HepG2 (cell line): ENCODE data around the gene TSEN34.

Source experiments
- CEBPB ChIP-seq: IDR thresholded peaks from 2 replicates; pipeline ENCODE4 v1.6.1; 2011; ENCODE audit warnings: low read depth, low read length, improper control_type of control experiment, borderline replicate concordance
- CENPX ChIP-seq: sonication (generic); formaldehyde crosslinking; IDR thresholded peaks from 2 replicates; pipeline ENCODE4 v1.9.0; 2021; ENCODE audit warnings: mild to moderate bottlenecking, missing genetic modification reagents, moderate library complexity
- CTCF ChIP-seq: sonication (generic); formaldehyde crosslinking; IDR thresholded peaks from 2 replicates; pipeline ENCODE4 v1.5.0; 2020; ENCODE audit warnings: mild to moderate bottlenecking, missing genetic modification reagents, moderate library complexity
- NFYC ChIP-seq: IDR thresholded peaks from 2 replicates; pipeline ENCODE4 v1.6.1; 2016; ENCODE audit warnings: missing genetic modification reagents, missing compliant biosample characterization
- POLR2A ChIP-seq, 2 experiments: IDR thresholded peaks; 2 replicates each; pipeline ENCODE4 v1.6.1; 2011; ENCODE audit warnings: low read depth in 2 of 2, low read length in 2 of 2, mild to moderate bottlenecking in 1 of 2, moderate library complexity in 1 of 2; ENCODE audit not compliant: insufficient read depth in 1 of 2
- PRDM15 ChIP-seq: sonication (generic); formaldehyde crosslinking; IDR thresholded peaks from 2 replicates; pipeline ENCODE4 v1.4.0; 2020; ENCODE audit warnings: missing genetic modification reagents
- SCMH1 ChIP-seq: sonication (generic); formaldehyde crosslinking; IDR thresholded peaks from 2 replicates; pipeline ENCODE4 v1.9.0; 2021; ENCODE audit warnings: missing genetic modification reagents, mild to moderate bottlenecking, borderline replicate concordance
- TAF15 ChIP-seq: fragments of 200-400 bp; formaldehyde crosslinking; IDR thresholded peaks from one replicate; pipeline ENCODE4 v1.6.1; 2018; ENCODE audit warnings: mild to moderate bottlenecking, low read depth, low read length; ENCODE audit not compliant: poor library complexity, severe bottlenecking
- ZBTB33 ChIP-seq: sonication (generic); formaldehyde crosslinking; IDR thresholded peaks from 2 replicates; pipeline ENCODE4 v1.4.0; 2020; ENCODE audit warnings: missing genetic modification reagents
- ZFP36 ChIP-seq: fragments of 150-350 bp; IDR thresholded peaks from 2 replicates; pipeline ENCODE4 v1.6.1; 2018; ENCODE audit warnings: borderline replicate concordance, low read length, low read depth; ENCODE audit not compliant: partially characterized antibody
- ZNF264 ChIP-seq: sonication (generic); formaldehyde crosslinking; IDR thresholded peaks from 2 replicates; pipeline ENCODE4 v1.4.0; 2020; ENCODE audit warnings: missing genetic modification reagents
- ZSCAN22 ChIP-seq: sonication (generic); formaldehyde crosslinking; IDR thresholded peaks from 2 replicates; pipeline ENCODE4 v1.4.0; 2020; ENCODE audit warnings: mild to moderate bottlenecking, missing genetic modification reagents
- TF ChIP-seq, protein P1 (sequence below): fragments of 450-650 bp; IDR thresholded peaks from 2 replicates; pipeline ENCODE4 v1.6.1; 2017

- TF ChIP-seq CENPX (CRISPR knock-in tag) (no peak), ZSCAN22 (no peak), CTCF (no peak), TAF15 (no peak), ZNF264 (CRISPR knock-in tag) (no peak), PRDM15 (CRISPR knock-in tag) (no peak), ZBTB33 (CRISPR knock-in tag) (no peak), CEBPB (no peak), SCMH1 (no peak), POLR2A (IDR thresholded peaks at IDR 0.05; ENCODE audit: insufficient read depth in 1 of 2, low read depth in 2 of 2, low read length in 2 of 2) (no peak), ZFP36 (no peak), NFYC (CRISPR knock-in tag) (no peak)
- TF ChIP-seq, protein P1, sequence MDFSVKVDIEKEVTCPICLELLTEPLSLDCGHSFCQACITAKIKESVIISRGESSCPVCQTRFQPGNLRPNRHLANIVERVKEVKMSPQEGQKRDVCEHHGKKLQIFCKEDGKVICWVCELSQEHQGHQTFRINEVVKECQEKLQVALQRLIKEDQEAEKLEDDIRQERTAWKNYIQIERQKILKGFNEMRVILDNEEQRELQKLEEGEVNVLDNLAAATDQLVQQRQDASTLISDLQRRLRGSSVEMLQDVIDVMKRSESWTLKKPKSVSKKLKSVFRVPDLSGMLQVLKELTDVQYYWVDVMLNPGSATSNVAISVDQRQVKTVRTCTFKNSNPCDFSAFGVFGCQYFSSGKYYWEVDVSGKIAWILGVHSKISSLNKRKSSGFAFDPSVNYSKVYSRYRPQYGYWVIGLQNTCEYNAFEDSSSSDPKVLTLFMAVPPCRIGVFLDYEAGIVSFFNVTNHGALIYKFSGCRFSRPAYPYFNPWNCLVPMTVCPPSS = no peak
Observed at GRCh38 chr19:54218960-54219661, 28.0 kb downstream of the TSEN34 start.
